Renal pelvis (tissue), 4 donors: ENCODE data around the gene MGAT3. TPM values are rescaled to one million over a fixed set of nuclear protein-coding genes. Genes with fewer than 3 reads are reported as not detected.

Source experiments
- DNase-seq: peaks from one replicate; pipeline ENCODE4 v3.0.0-alpha.2; 2013
- polyA plus RNA-seq, 3 donors: library from polyadenylated mRNA; unstranded; fragments of 120-200 nt; gene quantifications; one replicate each; pipeline ENCODE4 v1.2.1, GENCODE V29; 2013; ENCODE audit not compliant: insufficient read length in 3 of 3

MGAT3 gene
- polyA plus RNA-seq, 3 donors: 31.2 to 32.6 (median 31.3) TPM

DNA sequence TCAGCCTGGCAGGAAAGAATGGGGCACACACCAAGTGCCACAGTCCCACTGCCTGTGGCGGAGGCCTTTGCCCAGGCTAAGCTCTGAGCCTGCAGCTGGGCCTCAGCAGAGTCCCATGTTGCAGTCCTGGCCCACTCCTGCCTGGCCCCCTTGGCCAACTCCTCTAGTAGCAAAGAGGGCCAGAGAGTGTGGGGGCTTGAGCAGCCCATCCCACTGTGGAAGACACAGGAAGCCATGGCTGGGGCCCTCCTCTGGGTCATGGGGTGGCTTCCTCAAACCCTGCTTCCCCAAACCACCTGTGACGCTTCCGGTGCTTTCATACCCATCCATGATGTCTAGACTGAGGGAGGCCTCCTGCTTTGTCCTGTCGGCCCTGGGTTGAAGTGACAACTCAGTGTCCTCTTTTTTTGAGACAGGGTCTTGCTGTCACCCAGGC, 69.9 kb downstream of the MGAT3 start:
- no peak for DNase-seq

DNA sequence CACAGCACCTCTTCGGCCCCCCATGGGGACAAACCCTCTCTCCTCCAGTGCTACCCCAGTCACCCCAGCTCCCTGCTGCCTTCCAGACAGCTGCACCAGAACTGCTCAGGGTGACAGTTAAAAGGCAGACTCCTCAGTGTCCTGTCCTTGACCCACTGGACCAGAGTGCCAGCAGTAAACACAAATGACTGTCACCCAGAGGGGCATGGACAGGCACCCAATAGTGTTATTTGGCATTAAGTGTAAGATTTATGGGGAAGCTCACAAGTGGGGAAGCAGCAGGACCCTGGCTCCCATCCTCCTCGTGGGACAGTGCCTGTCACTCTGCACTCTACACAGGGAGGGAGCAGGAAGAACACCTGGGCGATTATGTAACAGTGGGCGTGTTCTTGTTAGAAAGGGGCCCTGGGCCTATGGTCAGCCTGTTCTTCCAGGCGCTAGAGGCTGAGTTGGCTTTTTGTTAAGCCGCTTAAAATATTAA, 70.7 kb downstream of the MGAT3 start:
- DNase-seq: no peak

DNA sequence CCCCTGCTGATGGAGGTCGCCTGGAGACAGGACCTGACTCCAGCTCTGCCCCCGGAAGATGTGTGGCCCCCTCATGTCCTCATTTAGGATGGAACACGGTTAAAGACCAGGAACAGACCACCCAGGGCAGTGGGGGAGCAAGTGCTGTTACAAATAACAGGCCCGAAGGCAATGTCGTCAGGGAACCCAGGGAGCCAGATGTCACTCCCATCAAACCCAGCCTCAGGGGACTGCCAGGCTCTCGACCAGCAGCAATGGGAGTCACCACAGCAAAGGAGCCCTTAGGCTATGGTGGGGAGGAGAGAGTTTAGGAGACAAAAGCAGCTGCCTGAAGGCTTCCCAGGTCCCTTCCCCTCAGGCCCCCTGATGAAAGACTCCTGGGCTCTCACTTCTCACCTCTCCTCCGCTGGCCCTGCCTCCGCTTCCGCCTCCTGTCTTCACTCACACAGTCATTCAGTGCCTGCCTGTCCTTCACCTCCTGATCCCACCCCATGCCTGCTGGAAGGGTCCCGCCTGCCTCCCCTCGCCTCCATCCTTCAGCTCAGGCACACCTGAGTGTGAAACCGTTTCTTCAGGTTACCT, 71.4 kb downstream of the MGAT3 start:
- DNase-seq: no peak

DNA sequence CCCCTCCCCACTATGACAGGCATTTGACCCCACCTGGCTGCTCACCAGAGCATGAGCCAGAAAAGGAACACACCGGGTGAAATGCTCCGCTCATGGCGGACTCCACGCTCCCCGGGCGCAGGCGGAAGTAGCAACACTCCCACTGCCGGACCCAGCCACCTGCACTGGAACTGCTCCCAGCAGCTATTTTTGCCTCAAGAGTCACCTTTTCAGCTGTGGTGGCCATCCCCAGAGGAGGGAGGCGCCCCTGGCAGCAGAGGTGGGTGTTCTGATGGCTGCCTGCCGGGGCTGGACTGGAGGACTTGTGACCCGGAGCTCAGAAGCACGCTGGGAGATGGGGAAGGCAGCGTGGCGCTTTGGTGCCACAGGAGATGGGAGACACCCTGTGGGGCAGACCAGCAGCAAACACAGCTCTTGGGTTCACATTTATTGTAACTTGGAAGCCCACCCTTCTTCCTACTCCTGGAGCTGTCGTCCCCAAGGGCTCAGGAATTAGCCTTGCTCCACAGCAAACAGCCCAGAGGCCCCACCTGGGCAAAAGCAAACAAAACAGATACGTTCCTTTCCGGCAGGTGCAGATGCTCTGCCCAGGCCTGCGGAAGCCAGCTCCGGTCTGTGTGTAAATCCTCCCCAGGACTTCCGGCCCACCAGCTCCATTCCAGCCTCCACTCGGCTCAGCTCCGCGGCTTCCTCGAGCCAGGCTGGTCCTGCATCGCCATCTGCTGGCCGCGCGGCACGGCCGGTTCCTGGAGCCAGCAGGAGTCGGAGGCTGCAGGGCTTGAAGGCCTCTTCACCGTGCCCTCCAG, 72.1 kb downstream of the MGAT3 start:
- peak; percentile 88 for DNase-seq

DNA sequence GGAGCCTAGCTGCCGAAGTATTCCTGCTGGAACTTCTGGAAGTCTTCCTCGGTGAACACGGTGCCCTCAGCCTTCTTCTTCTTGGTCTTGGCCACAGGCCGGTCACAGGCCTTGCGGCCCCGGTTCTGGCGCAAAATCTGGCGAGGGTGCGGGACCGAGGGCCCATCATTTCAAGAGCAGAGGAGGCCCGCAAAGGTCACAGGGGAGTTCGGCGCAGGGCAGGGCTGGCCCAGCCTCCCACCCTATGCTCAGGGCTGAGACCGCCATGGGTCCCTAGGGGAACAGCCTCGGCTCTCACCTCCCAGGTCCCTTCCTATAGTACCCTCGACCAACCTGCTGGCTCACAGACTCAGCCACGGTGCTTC, 72.7 kb downstream of the MGAT3 start:
- DNase-seq: no peak

DNA sequence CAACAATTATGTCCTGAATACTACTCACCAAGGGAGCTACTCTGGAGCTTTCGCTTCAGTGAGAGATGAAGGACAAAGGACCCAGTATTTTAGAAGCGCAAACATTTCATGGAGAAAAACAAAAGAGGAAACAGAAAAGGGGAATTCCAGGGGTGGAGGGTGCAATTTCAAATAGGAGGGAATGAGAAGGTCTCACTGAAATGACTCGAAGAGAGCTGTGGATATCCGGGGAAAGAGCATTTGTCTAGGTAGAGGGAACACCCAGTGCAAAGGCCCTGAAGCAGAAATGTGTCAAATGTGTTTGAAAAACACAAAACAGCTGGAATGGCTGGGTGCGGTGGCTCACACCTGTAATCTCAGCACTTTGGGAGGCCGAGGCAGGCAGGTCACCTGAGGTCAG, 73.3 kb downstream of the MGAT3 start:
- no peak for DNase-seq

DNA sequence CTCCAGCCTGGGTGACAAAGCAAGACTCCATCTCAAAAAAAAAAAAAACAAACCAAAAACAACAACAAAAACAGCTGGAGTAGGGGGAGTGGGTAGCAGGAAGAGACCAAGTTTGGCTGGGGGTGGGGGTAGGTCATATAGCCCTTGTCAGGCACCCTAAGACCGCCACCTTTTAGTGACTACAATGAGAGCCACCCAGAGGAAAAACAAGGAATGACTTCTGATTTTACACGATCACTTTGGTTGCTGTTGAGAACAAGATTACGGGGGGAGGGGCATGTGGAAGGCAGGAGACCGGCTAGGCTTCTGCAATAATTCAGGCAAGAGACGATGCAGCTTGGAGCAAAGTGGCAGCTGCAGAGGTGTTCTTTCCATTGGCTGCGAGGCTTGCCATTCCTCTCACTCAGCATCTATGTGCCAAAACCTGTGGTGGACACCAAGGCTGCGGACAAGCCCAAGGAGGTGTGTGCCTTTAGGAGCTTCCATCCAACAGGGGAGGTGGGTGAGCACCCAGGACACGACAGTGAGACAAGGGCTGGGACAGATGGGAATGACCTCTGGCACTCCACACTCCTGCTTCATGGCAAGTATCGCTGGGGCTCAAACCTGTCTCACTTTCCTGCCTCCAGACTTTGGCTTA, 74.0 kb downstream of the MGAT3 start:
- no peak for DNase-seq

DNA sequence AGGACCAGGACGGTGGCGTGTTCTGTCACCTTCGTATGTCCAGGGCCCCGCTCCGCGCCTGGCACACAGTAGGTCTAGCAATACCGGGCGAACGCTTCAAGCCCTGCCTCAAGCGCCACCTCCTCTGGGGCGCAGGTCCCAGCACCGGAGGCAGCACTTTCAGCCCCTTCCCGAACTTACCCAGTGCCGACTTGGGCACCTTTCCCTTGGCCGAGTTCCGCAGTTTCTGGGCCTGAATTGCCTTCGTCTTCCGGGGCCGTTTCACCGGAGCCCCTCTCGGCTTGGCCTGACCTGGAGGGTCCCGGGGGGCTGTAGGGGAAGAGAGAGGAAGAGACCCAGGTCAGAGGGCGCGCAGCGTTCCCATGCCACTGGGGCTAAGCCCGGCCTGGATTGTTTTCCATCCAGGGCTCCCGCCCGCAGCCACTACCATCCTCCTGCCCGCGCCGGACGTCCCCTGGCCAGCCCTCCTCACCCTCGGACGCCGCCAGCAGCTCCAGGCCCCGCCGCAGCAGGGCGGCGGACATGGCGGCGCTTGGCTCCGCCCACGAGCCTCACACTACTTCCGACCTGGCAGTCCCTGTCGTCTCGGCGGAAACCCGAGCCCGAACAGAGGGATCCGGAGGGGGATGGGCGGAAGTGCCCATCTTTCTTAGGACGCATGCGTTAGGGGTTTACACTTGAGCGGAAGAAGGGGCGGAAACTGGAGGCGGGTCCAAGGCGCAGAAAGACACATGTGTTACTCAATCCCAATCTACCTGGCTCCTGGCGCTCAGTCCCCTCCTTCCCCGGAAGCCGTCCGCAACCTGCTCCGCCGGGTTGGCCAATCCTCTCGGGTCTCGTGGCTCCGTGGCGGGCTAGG, 75.6 kb downstream of the MGAT3 start, which contains the start of gene RPS19BP1:
Gene RPS19BP1 (minus strand): TSS at position 534 of the 859 bp plus-strand sequence. CDS start 10 bp downstream, at position 524.
- DNase-seq: peak; percentile 100

DNA sequence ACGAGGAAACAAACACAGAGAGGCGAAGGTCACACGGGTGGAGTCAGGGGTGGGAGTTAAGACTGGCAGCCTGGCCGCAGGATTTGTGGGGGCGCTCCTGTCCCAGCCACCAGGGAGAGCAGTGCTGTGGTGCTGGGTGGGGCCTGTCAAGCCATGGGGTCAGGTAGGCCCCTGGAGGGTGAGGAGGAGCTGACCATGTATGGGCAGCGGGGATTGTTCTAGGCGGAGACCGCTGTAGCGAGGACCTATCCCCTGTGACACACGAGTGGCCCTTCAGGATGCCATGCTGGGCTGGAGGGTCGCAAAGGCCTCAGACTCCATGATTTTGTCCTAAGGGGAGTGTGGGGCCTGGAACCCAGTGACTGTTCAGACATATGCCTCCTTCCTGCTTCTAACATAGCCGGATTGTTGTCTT, 77.3 kb downstream of the MGAT3 start:
- no peak for DNase-seq

DNA sequence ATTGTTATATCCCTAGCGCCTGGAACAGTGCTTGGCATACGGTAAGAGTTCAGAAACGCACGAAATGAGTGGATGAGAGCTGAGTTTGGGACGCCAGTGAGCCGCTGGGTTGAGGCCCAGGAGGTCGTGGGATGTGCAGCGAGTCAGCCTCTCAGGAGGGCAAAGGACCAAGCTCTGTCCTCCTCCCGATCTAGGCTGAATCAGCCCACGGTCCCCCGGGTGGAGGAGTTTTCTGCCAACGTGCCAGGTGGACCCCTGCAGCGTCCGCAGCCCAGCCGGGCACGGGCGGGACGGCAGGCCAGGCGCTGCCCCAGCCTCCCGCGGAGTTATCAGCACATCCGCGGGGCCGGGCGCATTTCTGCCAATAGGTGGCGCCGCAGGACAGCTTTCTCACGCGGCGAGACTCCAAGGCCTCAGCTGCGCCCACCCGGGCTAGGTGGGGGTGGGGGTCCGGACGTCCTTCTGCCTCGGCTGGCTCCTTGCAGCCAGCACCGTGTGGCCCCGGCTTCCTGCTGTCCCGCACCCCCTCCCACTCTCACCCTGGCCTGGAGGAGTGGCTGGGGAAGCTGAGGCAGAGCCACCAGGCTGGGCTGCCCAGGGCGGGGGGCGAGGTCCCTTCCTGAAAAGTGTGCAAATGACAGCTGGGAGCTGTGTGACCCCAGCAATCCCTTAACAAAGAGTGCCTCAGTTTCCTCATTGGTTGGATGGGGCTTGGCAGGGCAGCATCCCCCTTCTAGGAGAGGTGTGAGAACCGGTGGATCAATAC, 78.0 kb downstream of the MGAT3 start:
- DNase-seq: peak; percentile 84

DNA sequence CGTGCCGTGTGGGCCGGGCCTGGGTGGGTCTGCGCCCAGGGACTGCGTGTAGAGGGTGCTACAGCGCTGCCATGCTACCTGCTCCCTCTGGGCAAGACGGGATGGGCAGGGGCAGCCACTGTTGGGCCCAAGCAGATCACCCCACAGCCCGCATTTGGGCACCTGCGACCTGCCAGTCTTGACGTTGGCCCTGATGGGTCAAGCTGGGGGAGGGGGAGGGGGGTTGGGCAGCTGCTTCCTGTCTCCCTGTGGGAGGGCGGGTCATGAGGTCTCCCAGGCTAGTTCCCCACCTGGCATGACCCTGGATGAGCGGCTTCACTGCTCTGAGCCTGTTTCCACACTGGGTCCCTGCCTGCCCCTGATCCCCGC, 78.5 kb downstream of the MGAT3 start:
- DNase-seq: no peak

DNA sequence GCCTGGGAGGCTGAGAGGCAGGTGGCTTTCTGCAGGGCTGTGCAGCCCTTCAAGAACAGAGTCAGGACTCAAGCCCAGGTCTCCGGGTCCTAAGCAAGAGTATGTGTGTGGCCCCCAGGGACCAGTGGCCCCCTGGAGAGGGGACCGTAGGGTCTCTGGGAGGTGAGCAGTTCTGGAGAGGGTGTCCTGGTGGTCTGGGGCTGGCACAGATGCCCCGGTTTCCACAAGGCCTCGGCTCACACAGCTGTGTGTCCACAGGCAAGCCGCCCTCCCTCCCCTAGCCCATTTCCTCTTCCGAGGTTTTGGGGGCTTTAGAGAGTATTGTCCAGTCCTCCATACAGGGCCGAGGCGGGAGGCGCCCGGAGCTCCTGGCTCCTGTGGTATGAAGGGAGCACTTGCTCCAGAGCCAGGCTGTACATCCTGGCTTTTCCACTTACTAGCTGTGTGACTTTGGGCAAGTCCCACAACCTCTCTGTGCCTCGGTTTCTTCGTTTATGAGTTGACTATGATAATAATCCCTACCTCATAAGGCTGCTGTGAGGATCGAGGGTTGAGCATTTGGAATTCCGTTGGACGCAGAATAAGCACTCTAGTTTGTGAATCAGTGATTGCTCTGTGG, 79.1 kb downstream of the MGAT3 start:
- DNase-seq: no peak

DNA sequence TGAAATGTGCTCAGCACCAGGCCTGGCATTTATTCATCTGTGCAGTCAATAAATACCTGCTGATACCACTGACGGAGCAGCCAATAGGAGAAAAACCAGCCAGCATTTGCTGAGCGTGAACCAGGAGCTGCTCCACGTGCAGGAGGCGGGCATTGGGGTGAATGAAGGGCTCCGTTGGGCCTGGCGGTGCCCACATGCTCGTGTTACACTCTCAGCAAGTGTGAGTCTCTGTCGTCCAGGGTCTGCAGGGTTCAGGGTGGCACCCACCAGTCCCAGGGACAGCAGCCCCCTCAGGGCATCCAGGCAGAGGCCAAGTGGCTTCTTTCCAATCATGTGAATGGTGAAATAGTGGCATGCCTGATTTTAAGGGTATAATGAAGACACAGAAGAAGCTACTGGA, 79.9 kb downstream of the MGAT3 start:
- DNase-seq: no peak

DNA sequence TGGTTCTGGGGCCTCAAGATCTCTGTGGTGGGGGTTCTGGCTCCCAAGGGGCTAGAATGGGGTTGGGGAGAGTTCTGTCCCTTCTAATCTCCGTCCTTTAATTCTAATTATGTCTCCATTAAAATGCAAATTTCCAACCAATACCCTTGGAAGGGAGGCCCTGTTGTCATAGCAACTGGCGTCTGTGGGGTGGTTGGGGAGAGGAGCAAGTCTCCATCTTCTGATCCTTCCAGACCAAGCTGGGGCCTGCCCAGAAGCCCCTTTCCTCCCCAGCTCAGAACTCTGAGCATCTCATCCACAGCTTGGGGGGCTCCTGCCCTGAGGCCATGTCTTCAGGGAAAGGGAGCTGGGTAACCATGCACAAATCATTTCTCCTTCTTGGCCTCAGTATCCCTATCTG, 81.2 kb downstream of the MGAT3 start:
- DNase-seq: no peak

Other genes with a start within 250 kb of the MGAT3 start
- 10 to 100 TPM; 14.6 to 17.9 (median 16.1) TPM for gene PDGFB, start 212.0 kb upstream of the MGAT3 start, polyA plus RNA-seq
- gene RPL3, start 137.4 kb upstream of the MGAT3 start, polyA plus RNA-seq: 1,000 to 10,000 TPM; 2,781 to 3,416 (median 3,386) TPM
- 10 to 100 TPM; 25.2 to 27.7 (median 27.4) TPM for gene SYNGR1, start 107.0 kb upstream of the MGAT3 start, polyA plus RNA-seq
- gene TAB1, start 57.2 kb upstream of the MGAT3 start, polyA plus RNA-seq: 10 to 100 TPM; 30.9 to 35.4 (median 31.0) TPM
- 10 to 100 TPM; 34.9 to 39.5 (median 36.7) TPM for gene MIEF1, start 45.3 kb downstream of the MGAT3 start, polyA plus RNA-seq
- gene ATF4, start 63.5 kb downstream of the MGAT3 start, polyA plus RNA-seq: 100 to 1,000 TPM; 272 to 297 (median 273) TPM
- 10 to 100 TPM; 51.3 to 64.9 (median 62.9) TPM for gene RPS19BP1, start 75.7 kb downstream of the MGAT3 start, polyA plus RNA-seq
- under 1 TPM; 0.04 to 0.09 (median 0.09) TPM for gene CACNA1I, start 113.7 kb downstream of the MGAT3 start, polyA plus RNA-seq